GM12878 (cell line): ENCODE data around the gene FOXP3. TPM values are rescaled to one million over a fixed set of nuclear protein-coding genes. Genes with fewer than 3 reads are reported as not detected.

Source experiments
- ATAC-seq: fragments of 200-7000 bp; cut with Tn5 transposase; 3 replicates; pipeline ENCODE4 v1.9.1; 2020; ENCODE audit warnings: mild to moderate bottlenecking, moderate library complexity
- BruUV-seq: library from RNA; stranded (reverse); fragments of 400-500 nt; replicated peaks from 2 replicates; lab custom pipeline; 2021; lab: Mats Ljungman, UMichigan
- CTCF ChIA-PET: fragments of 300-600 bp; sonication (Branson Sonifier 250); formaldehyde crosslinking; extraction: SDS; loops from one replicate; lab custom pipeline; 2021; ENCODE audit warnings: inconsistent platforms; lab: Yijun Ruan, JAX
- POLR2A ChIA-PET: fragments of 350-600 bp; formaldehyde crosslinking; extraction: SDS; loops from one replicate; lab custom pipeline; 2021; ENCODE audit warnings: inconsistent platforms; lab: Charles Lee
- RAD21 ChIA-PET: fragments of 300-600 bp; sonication (Branson Sonifier 250); formaldehyde crosslinking; loops from one replicate; lab custom pipeline; 2023; ENCODE audit warnings: antibody characterized with exemption; ENCODE audit not compliant: unreplicated experiment; lab: Charles Lee
- SMC1A ChIA-PET: fragments of 300-600 bp; sonication (Branson Sonifier 250); formaldehyde crosslinking; loops from one replicate; lab custom pipeline; 2023; ENCODE audit not compliant: unreplicated experiment, uncharacterized antibody; lab: Charles Lee
- DNase-seq: peaks from one replicate; pipeline ENCODE4 v3.0.0-alpha.2; 2011; ENCODE audit warnings: low read depth, low spot score
- FAIRE-seq: peaks from 3 replicates; lab custom pipeline; 2011; peaks lifted over from hg19 to GRCh38; lab: Jason Lieb, UNC
- H2AFZ ChIP-seq: 2 replicates; pipeline ENCODE4 v1.6.0; 2011; ENCODE audit warnings: low read depth, low read length, control low read depth; ENCODE audit not compliant: control insufficient read depth
- H3K27ac ChIP-seq: 2 replicates; pipeline ENCODE4 v1.5.1; 2011; ENCODE audit warnings: control low read depth; ENCODE audit not compliant: control insufficient read depth, insufficient read depth
- H3K27me3 ChIP-seq, 2 experiments: replicated peaks in 1 of 2; 2 replicates each; pipeline versions ENCODE4 v1.6.0 to v1.6.1; 2011; ENCODE audit warnings: low read length in 1 of 2; ENCODE audit not compliant: control insufficient read depth in 2 of 2, insufficient read depth in 2 of 2
- H3K36me3 ChIP-seq, 2 experiments: 2 replicates each; pipeline ENCODE4 v1.5.1; 2011; ENCODE audit warnings: low read length in 1 of 2; ENCODE audit not compliant: control insufficient read depth in 2 of 2, insufficient read depth in 2 of 2
- H3K4me1 ChIP-seq: 2 replicates; pipeline ENCODE4 v1.6.1; 2011; ENCODE audit warnings: mild to moderate bottlenecking, low read length, moderate library complexity, mixed read lengths; ENCODE audit not compliant: control insufficient read depth, insufficient read depth
- H3K4me2 ChIP-seq: 2 replicates; pipeline ENCODE4 v1.6.0; 2011; ENCODE audit warnings: control low read depth; ENCODE audit not compliant: control insufficient read depth, insufficient read depth
- H3K4me3 ChIP-seq: fragments of 200-600 bp; sonication (generic); 2 replicates; pipeline ENCODE4 v1.5.1; 2016
- H3K79me2 ChIP-seq: 2 replicates; pipeline ENCODE4 v1.6.0; 2011; ENCODE audit warnings: low read length; ENCODE audit not compliant: control insufficient read depth, insufficient read depth
- H3K9ac ChIP-seq: 2 replicates; pipeline ENCODE4 v1.8.0; 2011; ENCODE audit warnings: low read length, control low read depth, mixed read lengths; ENCODE audit not compliant: control insufficient read depth, insufficient read depth
- H3K9me3 ChIP-seq: replicated peaks from 3 replicates; pipeline ENCODE4 v1.5.1; 2011; ENCODE audit warnings: mild to moderate bottlenecking, low read length; ENCODE audit not compliant: control insufficient read depth, insufficient read depth
- H4K20me1 ChIP-seq: 2 replicates; pipeline ENCODE4 v1.6.0; 2011; ENCODE audit not compliant: control insufficient read depth, insufficient read depth
- BCL11A ChIP-seq: IDR thresholded peaks from 2 replicates; pipeline ENCODE4 v1.6.1; 2011; ENCODE audit warnings: low read depth, low read length
- BRCA1 ChIP-seq: IDR thresholded peaks from 2 replicates; pipeline ENCODE4 v1.6.1; 2011; ENCODE audit warnings: low read depth, low read length, improper control_type of control experiment
- CBX5 ChIP-seq: sonication (generic); IDR thresholded peaks from 2 replicates; pipeline ENCODE4 v1.6.1; 2016; ENCODE audit warnings: low read depth, moderate library complexity, mild to moderate bottlenecking, inconsistent platforms
- CREB1 ChIP-seq: IDR thresholded peaks from 2 replicates; pipeline ENCODE4 v1.6.1; 2012; ENCODE audit warnings: low read depth, mild to moderate bottlenecking, inconsistent platforms
- ELK1 ChIP-seq: IDR thresholded peaks from 2 replicates; pipeline ENCODE4 v1.6.1; 2012; ENCODE audit warnings: low read depth, low read length, improper control_type of control experiment
- GABPA ChIP-seq: IDR thresholded peaks from 2 replicates; pipeline ENCODE4 v1.6.1; 2014; ENCODE audit warnings: antibody characterized with exemption, low read depth, mild to moderate bottlenecking, inconsistent platforms
- IRF3 ChIP-seq: fragments of 450-650 bp; IDR thresholded peaks from 2 replicates; pipeline ENCODE4 v1.6.1; 2014; ENCODE audit warnings: mild to moderate bottlenecking
- MAX ChIP-seq: IDR thresholded peaks from 2 replicates; pipeline ENCODE4 v1.6.1; 2012; ENCODE audit warnings: low read depth, low read length, improper control_type of control experiment
- MYC ChIP-seq: IDR thresholded peaks from 2 replicates; pipeline ENCODE4 v1.6.1; 2011; ENCODE audit warnings: mild to moderate bottlenecking, low read length, moderate library complexity, inconsistent platforms; ENCODE audit not compliant: insufficient read depth, insufficient replicate concordance, insufficient read length, severe bottlenecking
- RELB ChIP-seq: fragments of 450-650 bp; IDR thresholded peaks from 2 replicates; pipeline ENCODE4 v1.6.1; 2017; ENCODE audit warnings: low read depth, mild to moderate bottlenecking, moderate library complexity
- RUNX3 ChIP-seq: IDR thresholded peaks from 2 replicates; pipeline ENCODE4 v1.6.1; 2012; ENCODE audit warnings: low read length, inconsistent platforms
- SMAD1 ChIP-seq: fragments of 450-650 bp; IDR thresholded peaks from 2 replicates; pipeline ENCODE4 v1.6.1; 2018; ENCODE audit warnings: mild to moderate bottlenecking, low read depth; ENCODE audit not compliant: partially characterized antibody
- TAF1 ChIP-seq: IDR thresholded peaks from 2 replicates; pipeline ENCODE4 v1.6.1; 2011; ENCODE audit warnings: mild to moderate bottlenecking, low read depth, low read length, borderline replicate concordance
- ZBTB33 ChIP-seq: fragments of 450-650 bp; IDR thresholded peaks from 2 replicates; pipeline ENCODE4 v1.6.1; 2017; ENCODE audit warnings: mild to moderate bottlenecking
- ZNF207 ChIP-seq: fragments of 450-650 bp; IDR thresholded peaks from 2 replicates; pipeline ENCODE4 v1.6.1; 2014; ENCODE audit warnings: antibody characterized with exemption, mild to moderate bottlenecking, borderline replicate concordance
- WGBS: methylation state at CpG from one replicate; pipeline ENCODE4 v1.1.6; 2016; ENCODE audit warnings: low lambda C conversion rate; ENCODE audit not compliant: insufficient replicate concordance, insufficient coverage; ENCODE audit errors: missing lambda C conversion rate; 5-methylcytosine and 5-hydroxymethylcytosine counted together
- in situ Hi-C: fragments of 300-500 bp; cut with MboI; formaldehyde crosslinking; loops from 9 replicates; pipeline ENCODE4 v1.14.3; 2018; ENCODE audit warnings: mixed read lengths
- intact Hi-C: fragments of 100-400 bp; cut with micrococcal nuclease; formaldehyde crosslinking; loops from one replicate; pipeline ENCODE4 v1.14.2; 2022; ENCODE audit not compliant: unreplicated experiment
- polyA plus RNA-seq, 11 experiments: library from polyadenylated mRNA; depleted of rRNA in 4 of 11; unstranded in 6 of 11; stranded (reverse) in 5 of 11; fragments of >200 nt; fragmentation: Nextera tagmentation in 4 of 11; fragmentation: Illumina TruSeq in 1 of 11; extraction: Ambion mirVana in 4 of 11; extraction: Trizol in 1 of 11; gene quantifications; 1 replicate in 1 of 11; 2 replicates in 10 of 11; pipeline versions ENCODE4 v1.2.1 to v1.2.3, GENCODE V29; 2011 to 2016; ENCODE audit warnings: inconsistent platforms in 2 of 11, missing spikeins in 2 of 11, low read depth in 1 of 11
- total RNA-seq, 4 experiments: library from RNA; depleted of rRNA in 3 of 4; stranded (reverse); fragments of >200 nt in 3 of 4; fragmentation: Illumina TruSeq in 1 of 4; extraction: Trizol in 1 of 4; gene quantifications; 2 replicates each; pipeline versions ENCODE4 v1.2.1 to v1.2.3, GENCODE V29; 2013 to 2021

FOXP3 gene
- total and polyA plus RNA-seq, 10 of the 15 experiments (the other 5 are each of a cell fraction or from before 2014, with no cell fraction given) = 0.02 to 0.21 (median 0.08) TPM; not detected in 3

- TF ChIP-seq GABPA = no peak
- no peak for TF ChIP-seq ELK1
- no peak for TF ChIP-seq BCL11A
- TF ChIP-seq RELB = no peak
Observed at GRCh38 chrX:49256268-49256995, 8.1 kb downstream of the FOXP3 start (continued).

- ChIA-PET CTCF (interaction anchor here (0.7 kb wide), 1 partner anchor 50 kb away, joined by 4 read pairs; no protein-coding TSS in a partner anchor), POLR2A (no interaction called here), SMC1A (no interaction called here), RAD21 (no interaction called here)
- no peaks in the 10 kb centered on the region for H3K4me1 ChIP-seq
- no peak overlapping the region for H3K9ac ChIP-seq
- H3K79me2 ChIP-seq = no peaks in the 10 kb centered on the region
- H3K27me3 ChIP-seq = no peaks in the 10 kb centered on the region
- H3K4me2 ChIP-seq = no peak overlapping the region
- intact Hi-C loops (no loop called here), in situ Hi-C loops (no loop called here)
- no peak overlapping the region for H3K27ac ChIP-seq
- DNase-seq (no peak), ATAC-seq (no peak), FAIRE-seq (no peak)
- WGBS = 66% methylated on average over 7 of the region's 7 CpGs
- no TSS peak for BruUV-seq
- H3K36me3 ChIP-seq = no peaks in the 10 kb centered on the region
- H2AFZ ChIP-seq = no peak overlapping the region
- H4K20me1 ChIP-seq = no peaks in the 10 kb centered on the region
- no peaks in the 10 kb centered on the region for H3K9me3 ChIP-seq
- no peak overlapping the region for H3K4me3 ChIP-seq
- TF ChIP-seq RUNX3 = no peak
- TF ChIP-seq CREB1 = no peak
- no peak for TF ChIP-seq ZNF207
- TF ChIP-seq MAX = no peak
- no peak for TF ChIP-seq IRF3
- no peak for TF ChIP-seq CBX5
- TF ChIP-seq SMAD1 = no peak
- no peak for TF ChIP-seq MYC
- TF ChIP-seq BRCA1 = no peak
- no peak for TF ChIP-seq ZBTB33
- no peak for TF ChIP-seq TAF1
Observed at GRCh38 chrX:49254639-49255038, 9.9 kb downstream of the FOXP3 start.
